ENCODE results near the gene ADD1. TPM values are rescaled to one million over a fixed set of nuclear protein-coding genes. Genes with fewer than 3 reads are reported as not detected.

The ADD1 gene
- total and polyA plus RNA-seq, 2 donors (not counting 1 experiment from before 2014, with no cell fraction given) = 164 to 171 TPM

DNA sequence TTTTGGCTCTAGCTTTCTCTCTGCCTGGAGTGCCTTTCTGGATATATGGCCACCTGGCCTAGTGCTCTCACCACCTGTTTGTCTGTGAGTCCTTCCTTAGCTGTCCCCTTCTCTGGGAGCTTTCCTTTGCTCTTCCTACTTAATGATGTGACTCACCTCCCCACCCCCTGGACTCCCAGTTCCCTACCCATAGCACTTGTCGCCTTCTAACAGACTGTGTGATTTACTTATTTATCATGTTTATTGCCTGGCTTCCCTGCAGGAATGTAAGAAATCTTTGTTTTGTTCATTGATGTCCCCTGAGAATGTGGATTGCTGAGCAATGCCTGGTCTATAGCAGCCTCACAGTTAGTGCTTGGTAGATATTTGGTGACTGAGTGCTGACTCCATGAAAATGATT lies 18.9 kb downstream of the ADD1 start:
- H3K9ac ChIP-seq (ENCODE audit: insufficient read depth, low read length) = no peak overlapping the region
- peaks cover 4% of the 10 kb centered on the region for H4K20me1 ChIP-seq (ENCODE audit: control insufficient read depth, extremely low read depth, insufficient read depth, low read length)
- peaks cover 28% of the 10 kb centered on the region for H3K4me1 ChIP-seq (ENCODE audit: control insufficient read depth, extremely low read depth, insufficient read depth, low read length)
- H2AFZ ChIP-seq (ENCODE audit: low read length) = no peak overlapping the region
- no peaks in the 10 kb centered on the region for H3K9me3 ChIP-seq (ENCODE audit: control insufficient read depth, insufficient read depth, low read depth, low read length)
- H3K79me2 ChIP-seq (ENCODE audit: control insufficient read depth, insufficient read depth, low read length) = peaks cover 88% of the 10 kb centered on the region
- H3K4me2 ChIP-seq (ENCODE audit: extremely low read depth, insufficient read depth, low read length) = peak overlapping the region; percentile 9
- H3K4me3 ChIP-seq (replicated peaks in 1 of 4; ENCODE audit: control extremely low read depth in 1 of 4, insufficient read depth in 1 of 4, low read depth in 3 of 4, low read length in 4 of 4) = no peak overlapping the region
- TF ChIP-seq, protein P1, sequence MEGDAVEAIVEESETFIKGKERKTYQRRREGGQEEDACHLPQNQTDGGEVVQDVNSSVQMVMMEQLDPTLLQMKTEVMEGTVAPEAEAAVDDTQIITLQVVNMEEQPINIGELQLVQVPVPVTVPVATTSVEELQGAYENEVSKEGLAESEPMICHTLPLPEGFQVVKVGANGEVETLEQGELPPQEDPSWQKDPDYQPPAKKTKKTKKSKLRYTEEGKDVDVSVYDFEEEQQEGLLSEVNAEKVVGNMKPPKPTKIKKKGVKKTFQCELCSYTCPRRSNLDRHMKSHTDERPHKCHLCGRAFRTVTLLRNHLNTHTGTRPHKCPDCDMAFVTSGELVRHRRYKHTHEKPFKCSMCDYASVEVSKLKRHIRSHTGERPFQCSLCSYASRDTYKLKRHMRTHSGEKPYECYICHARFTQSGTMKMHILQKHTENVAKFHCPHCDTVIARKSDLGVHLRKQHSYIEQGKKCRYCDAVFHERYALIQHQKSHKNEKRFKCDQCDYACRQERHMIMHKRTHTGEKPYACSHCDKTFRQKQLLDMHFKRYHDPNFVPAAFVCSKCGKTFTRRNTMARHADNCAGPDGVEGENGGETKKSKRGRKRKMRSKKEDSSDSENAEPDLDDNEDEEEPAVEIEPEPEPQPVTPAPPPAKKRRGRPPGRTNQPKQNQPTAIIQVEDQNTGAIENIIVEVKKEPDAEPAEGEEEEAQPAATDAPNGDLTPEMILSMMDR (conservative IDR thresholded peaks at IDR 0.05 in 1 of 2, IDR thresholded peaks at IDR 0.05 in 1 of 2; ENCODE audit: low read depth in 1 of 2, low read length in 2 of 2) = no peak
- TF ChIP-seq EZH2 (IDR thresholded peaks at IDR 0.05; ENCODE audit: low read length, missing control alignments) = no peak
- no peaks in the 10 kb centered on the region for H3K36me3 ChIP-seq (ENCODE audit: control insufficient read depth, insufficient read depth, low read length)
- no peak overlapping the region for H3K27ac ChIP-seq (ENCODE audit: insufficient read depth, low read length)
- no peaks in the 10 kb centered on the region for H3K27me3 ChIP-seq (ENCODE audit: control insufficient read depth, insufficient read depth, low read length)
- peak in 1 of 2 donors; percentile 60 for DNase-seq (ENCODE audit: low read depth in 2 of 2)

DNA sequence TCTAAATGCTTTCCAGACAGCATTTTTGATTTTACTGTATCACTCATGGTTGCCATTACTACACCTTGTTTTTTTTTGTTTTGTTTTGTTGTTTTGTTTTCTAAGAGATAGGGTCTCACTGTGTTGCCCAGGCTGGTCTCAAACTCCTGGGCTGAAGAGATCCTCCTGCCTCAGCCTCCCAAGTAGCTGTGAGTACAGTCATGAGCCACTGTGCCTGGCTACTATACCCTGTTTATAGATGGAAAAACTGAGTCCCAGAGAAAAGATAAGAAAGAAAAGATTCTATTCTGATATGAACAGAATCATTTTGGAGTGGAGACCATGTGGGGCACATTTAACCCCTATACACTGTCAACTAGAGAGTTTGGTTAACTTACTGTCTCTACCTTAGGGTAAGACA lies 20.0 kb downstream of the ADD1 start:
- Histone ChIP-seq H3K4me2 (ENCODE audit: extremely low read depth, insufficient read depth, low read length) (no peak overlapping the region), H3K79me2 (ENCODE audit: control insufficient read depth, insufficient read depth, low read length) (peaks cover 90% of the 10 kb centered on the region), H4K20me1 (ENCODE audit: control insufficient read depth, extremely low read depth, insufficient read depth, low read length) (peaks cover 4% of the 10 kb centered on the region), H3K4me3 (replicated peaks in 1 of 4; ENCODE audit: control extremely low read depth in 1 of 4, insufficient read depth in 1 of 4, low read depth in 3 of 4, low read length in 4 of 4) (no peak overlapping the region), H2AFZ (ENCODE audit: low read length) (no peak overlapping the region), H3K9ac (ENCODE audit: insufficient read depth, low read length) (no peak overlapping the region), H3K36me3 (ENCODE audit: control insufficient read depth, insufficient read depth, low read length) (no peaks in the 10 kb centered on the region), H3K27me3 (ENCODE audit: control insufficient read depth, insufficient read depth, low read length) (no peaks in the 10 kb centered on the region), H3K9me3 (ENCODE audit: control insufficient read depth, insufficient read depth, low read depth, low read length) (no peaks in the 10 kb centered on the region), H3K4me1 (ENCODE audit: control insufficient read depth, extremely low read depth, insufficient read depth, low read length) (peaks cover 26% of the 10 kb centered on the region), H3K27ac (ENCODE audit: insufficient read depth, low read length) (no peak overlapping the region)
- TF ChIP-seq, protein P1 (conservative IDR thresholded peaks at IDR 0.05 in 1 of 2, IDR thresholded peaks at IDR 0.05 in 1 of 2; ENCODE audit: low read depth in 1 of 2, low read length in 2 of 2) = no peak
- TF ChIP-seq EZH2 (IDR thresholded peaks at IDR 0.05; ENCODE audit: low read length, missing control alignments) = no peak
- no peak for DNase-seq (ENCODE audit: low read depth in 2 of 2)

DNA sequence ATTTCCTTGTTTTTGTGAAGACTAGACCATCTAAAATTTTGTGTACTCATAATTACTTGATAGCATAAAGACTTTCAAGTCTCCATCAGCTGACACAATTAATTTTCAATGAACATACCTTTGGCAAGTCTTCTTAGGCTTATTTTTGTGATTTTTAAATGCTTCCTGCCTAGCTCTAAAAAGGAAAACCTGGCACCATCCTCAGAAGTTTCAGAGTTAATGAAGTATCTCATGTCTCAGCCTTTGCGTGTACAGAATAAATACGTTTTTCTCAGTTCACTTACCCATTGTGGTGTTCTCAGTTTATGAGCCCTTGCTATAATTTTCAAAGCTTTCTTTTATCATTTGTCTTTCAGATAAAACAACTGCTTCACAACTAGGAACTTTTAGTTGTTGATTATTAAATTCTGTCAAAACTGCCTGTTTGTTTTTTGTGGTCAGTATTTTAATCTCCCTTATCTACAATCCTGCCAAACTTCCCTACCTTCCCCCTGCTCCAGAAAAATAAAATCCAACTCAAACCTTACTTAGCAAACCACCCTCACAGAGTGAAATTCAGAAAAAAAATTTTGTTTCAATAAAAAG lies 21.6 kb downstream of the ADD1 start:
- TF ChIP-seq, protein P1 (conservative IDR thresholded peaks at IDR 0.05 in 1 of 2, IDR thresholded peaks at IDR 0.05 in 1 of 2; ENCODE audit: low read depth in 1 of 2, low read length in 2 of 2) = no peak
- no peak for TF ChIP-seq EZH2 (IDR thresholded peaks at IDR 0.05; ENCODE audit: low read length, missing control alignments)
- H3K27me3 ChIP-seq (ENCODE audit: control insufficient read depth, insufficient read depth, low read length) = no peaks in the 10 kb centered on the region
- DNase-seq (ENCODE audit: low read depth in 2 of 2) = peak in 1 of 2 donors; percentile 17
- H4K20me1 ChIP-seq (ENCODE audit: control insufficient read depth, extremely low read depth, insufficient read depth, low read length) = peaks cover 4% of the 10 kb centered on the region
- no peak overlapping the region for H3K4me3 ChIP-seq (replicated peaks in 1 of 4; ENCODE audit: control extremely low read depth in 1 of 4, insufficient read depth in 1 of 4, low read depth in 3 of 4, low read length in 4 of 4)
- peaks cover 90% of the 10 kb centered on the region for H3K79me2 ChIP-seq (ENCODE audit: control insufficient read depth, insufficient read depth, low read length)
- H2AFZ ChIP-seq (ENCODE audit: low read length) = no peak overlapping the region
- no peak overlapping the region for H3K9ac ChIP-seq (ENCODE audit: insufficient read depth, low read length)
- no peak overlapping the region for H3K27ac ChIP-seq (ENCODE audit: insufficient read depth, low read length)
- peaks cover 24% of the 10 kb centered on the region for H3K4me1 ChIP-seq (ENCODE audit: control insufficient read depth, extremely low read depth, insufficient read depth, low read length)
- H3K36me3 ChIP-seq (ENCODE audit: control insufficient read depth, insufficient read depth, low read length) = no peaks in the 10 kb centered on the region
- H3K4me2 ChIP-seq (ENCODE audit: extremely low read depth, insufficient read depth, low read length) = no peak overlapping the region
- no peaks in the 10 kb centered on the region for H3K9me3 ChIP-seq (ENCODE audit: control insufficient read depth, insufficient read depth, low read depth, low read length)

All from fibroblast of lung (primary cell).